ENCODE results near the gene NPR1. TPM values are rescaled to one million over a fixed set of nuclear protein-coding genes. Genes with fewer than 3 reads are reported as not detected.

The NPR1 gene
- total and polyA plus RNA-seq, 2 of the 13 experiments (the other 11 are each of a cell fraction or from before 2014, with no cell fraction given), result not detected

GRCh38 chr1:153633754-153634665, 44.5 kb upstream of the NPR1 start, which contains the start of gene CHTOP (continued):
- TF ChIP-seq KIAA2018 (CRISPR knock-in tag; IDR thresholded peaks at IDR 0.05; ENCODE audit: borderline replicate concordance) (0 out of 2 replicates have a peak, but pooled peaks have one; percentile 82), BCLAF1 (IDR thresholded peaks at IDR 0.05) (no peak), STAG1 (CRISPR knock-in tag; IDR thresholded peaks at IDR 0.05) (no peak), ZNF816 (CRISPR knock-in tag; IDR thresholded peaks at IDR 0.05; ENCODE audit: borderline replicate concordance) (peak; percentile 66; the same call in 1 of the 2 replicates), ZFP90 (CRISPR knock-in tag; IDR thresholded peaks at IDR 0.05; ENCODE audit: borderline replicate concordance) (0 out of 2 replicates have a peak, but pooled peaks have one; percentile 25), FOXJ3 (CRISPR knock-in tag; IDR thresholded peaks at IDR 0.05; ENCODE audit: borderline replicate concordance) (peak; percentile 64), FUBP1 (CRISPR knock-in tag; IDR thresholded peaks at IDR 0.05; ENCODE audit: borderline replicate concordance) (no peak), HNRNPH1 (optimal IDR thresholded peaks at IDR 0.05; ENCODE audit: low read depth, low read length) (no peak), FOXO4 (CRISPR knock-in tag; conservative IDR thresholded peaks at IDR 0.05) (no peak), NFE2L1 (CRISPR knock-in tag; IDR thresholded peaks at IDR 0.05; ENCODE audit: borderline replicate concordance) (no peak), ZMYM3 (CRISPR knock-in tag; IDR thresholded peaks at IDR 0.05) (0 out of 2 replicates have a peak, but pooled peaks have one; percentile 10), ZFP41 (CRISPR knock-in tag; IDR thresholded peaks at IDR 0.05; ENCODE audit: borderline replicate concordance) (no peak)

All from HepG2 (cell line).